GM08714 (cell line): ENCODE results near the gene HIPK2.
"Not testable (repeated sequence)": the region's sequence is repeated elsewhere in the genome, so short reads cannot be mapped to it uniquely, and the experiment has no call there.

Experiments
- H3K4me3 ChIP-seq: fragments of 200-500 bp; sonication (Bioruptor generic); 2 replicates; pipeline ENCODE4 v1.5.1; 2014; ENCODE audit warnings: mild to moderate bottlenecking, low read length, inconsistent platforms
- ZNF274 ChIP-seq: IDR thresholded peaks from 2 replicates; pipeline ENCODE4 v1.6.1; 2012; ENCODE audit warnings: mild to moderate bottlenecking, low read depth, low read length

HIPK2 gene

GRCh38 chr7:139618482-139619366 is 159.1 kb downstream of the HIPK2 start:
- no peak overlapping the region for H3K4me3 ChIP-seq
- no peak for TF ChIP-seq ZNF274

- no peak for TF ChIP-seq ZNF274
- H3K4me3 ChIP-seq: no peak overlapping the region
These were observed 160.7 kb downstream of the HIPK2 start for GRCh38 chr7:139617074-139617473.

GRCh38 chr7:139614886-139615285 is 162.9 kb downstream of the HIPK2 start:
- H3K4me3 ChIP-seq: no peak overlapping the region
- no peak for TF ChIP-seq ZNF274

- no peak for TF ChIP-seq ZNF274
These were observed 163.8 kb downstream of the HIPK2 start for GRCh38 chr7:139613971-139614411.

GRCh38 chr7:139611556-139611955 is 166.2 kb downstream of the HIPK2 start:
- not testable (repeated sequence) for H3K4me3 ChIP-seq

More at GRCh38 chr7:139613971-139614411, 163.8 kb downstream of the HIPK2 start:
- H3K4me3 ChIP-seq: no peak overlapping the region

GRCh38 chr7:139610595-139610994 is 167.2 kb downstream of the HIPK2 start:
- TF ChIP-seq ZNF274: no peak
- no peak overlapping the region for H3K4me3 ChIP-seq

GRCh38 chr7:139603896-139604295 is 173.9 kb downstream of the HIPK2 start:
- no peak for TF ChIP-seq ZNF274
- H3K4me3 ChIP-seq: no peak overlapping the region

GRCh38 chr7:139603282-139603681 is 174.5 kb downstream of the HIPK2 start:
- no peak overlapping the region for H3K4me3 ChIP-seq
- TF ChIP-seq ZNF274: no peak

GRCh38 chr7:139602143-139602722 is 175.6 kb downstream of the HIPK2 start:
- no peak for TF ChIP-seq ZNF274
- no peak overlapping the region for H3K4me3 ChIP-seq

GRCh38 chr7:139601176-139601575 is 176.6 kb downstream of the HIPK2 start:
- no peak for TF ChIP-seq ZNF274
- H3K4me3 ChIP-seq: no peak overlapping the region

GRCh38 chr7:139600306-139600705 is 177.5 kb downstream of the HIPK2 start:
- no peak for TF ChIP-seq ZNF274
- H3K4me3 ChIP-seq: no peak overlapping the region

- TF ChIP-seq ZNF274: no peak
These were observed 179.2 kb downstream of the HIPK2 start for GRCh38 chr7:139598642-139599041.

GRCh38 chr7:139597028-139597427 is 180.8 kb downstream of the HIPK2 start:
- TF ChIP-seq ZNF274: no peak
- no peak overlapping the region for H3K4me3 ChIP-seq

More at GRCh38 chr7:139598642-139599041, 179.2 kb downstream of the HIPK2 start:
- no peak overlapping the region for H3K4me3 ChIP-seq

GRCh38 chr7:139596626-139597025 is 181.2 kb downstream of the HIPK2 start:
- no peak for TF ChIP-seq ZNF274
- H3K4me3 ChIP-seq: no peak overlapping the region

- TF ChIP-seq ZNF274: no peak
- no peak overlapping the region for H3K4me3 ChIP-seq
These were observed 182.0 kb downstream of the HIPK2 start for GRCh38 chr7:139595806-139596205.

GRCh38 chr7:139594911-139595476 is 182.8 kb downstream of the HIPK2 start:
- no peak for TF ChIP-seq ZNF274

More at GRCh38 chr7:139594911-139595476, 182.8 kb downstream of the HIPK2 start:
- no peak overlapping the region for H3K4me3 ChIP-seq
